WTC11 (cell line): ENCODE results near the gene ARMH2. TPM values are rescaled to one million over a fixed set of nuclear protein-coding genes. Genes with fewer than 3 reads are reported as not detected.

Experiments
- ATAC-seq: fragments of 200-7000 bp; cut with Tn5 transposase; 2 replicates; pipeline ENCODE4 v1.10.0; 2021; ENCODE audit warnings: mild to moderate bottlenecking, moderate library complexity
- CTCF ChIA-PET: fragments of 300-600 bp; sonication (Branson Sonifier 250); formaldehyde crosslinking; loops from one replicate; lab custom pipeline; 2021; ENCODE audit warnings: antibody characterized with exemption; lab: Charles Lee
- POLR2A ChIA-PET: fragments of 350-600 bp; sonication (Branson Sonifier 250); formaldehyde crosslinking; loops from one replicate; lab custom pipeline; 2021; ENCODE audit warnings: antibody characterized with exemption; lab: Charles Lee
- DNase-seq: peaks from one replicate; pipeline ENCODE4 v3.0.0; 2021; ENCODE audit warnings: low spot score
- H3K27ac Mint-ChIP-seq: 2 replicates; pipeline ENCODE4 v1.8.0; 2021; ENCODE audit warnings: mixed read lengths
- H3K27me3 Mint-ChIP-seq: 2 replicates; pipeline ENCODE4 v1.8.0; 2021; ENCODE audit warnings: low read depth, mild to moderate bottlenecking, moderate library complexity, mixed read lengths
- H3K36me3 Mint-ChIP-seq: 2 replicates; pipeline ENCODE4 v1.8.0; 2021; ENCODE audit warnings: mixed read lengths
- H3K4me1 Mint-ChIP-seq: 2 replicates; pipeline ENCODE4 v1.8.0; 2022; ENCODE audit warnings: mixed read lengths
- H3K4me3 Mint-ChIP-seq: 2 replicates; pipeline ENCODE4 v1.8.0; 2021; ENCODE audit warnings: mild to moderate bottlenecking, moderate library complexity, mixed read lengths
- H3K9me3 Mint-ChIP-seq: 2 replicates; pipeline ENCODE4 v1.8.0; 2021; ENCODE audit warnings: mixed read lengths
- CREB1 ChIP-seq: sonication (generic); formaldehyde crosslinking; IDR thresholded peaks from 2 replicates; pipeline ENCODE4 v1.8.0; 2023; ENCODE audit warnings: mild to moderate bottlenecking, missing genetic modification reagents
- ELF4 ChIP-seq: sonication (generic); formaldehyde crosslinking; IDR thresholded peaks from 2 replicates; pipeline ENCODE4 v1.8.1; 2022; ENCODE audit warnings: low read depth, mild to moderate bottlenecking, moderate library complexity, missing genetic modification reagents
- ESRRA ChIP-seq: sonication (generic); formaldehyde crosslinking; IDR thresholded peaks from 2 replicates; pipeline ENCODE4 v1.8.1; 2022; ENCODE audit warnings: mild to moderate bottlenecking, missing genetic modification reagents, borderline replicate concordance
- FOXK1 ChIP-seq: sonication (generic); formaldehyde crosslinking; IDR thresholded peaks from 2 replicates; pipeline ENCODE4 v1.8.0; 2022; ENCODE audit warnings: mild to moderate bottlenecking, moderate library complexity, missing genetic modification reagents
- JAZF1 ChIP-seq: fragments of 250-450 bp; sonication (Bioruptor Pico); IDR thresholded peaks from 2 replicates; pipeline ENCODE4 v1.9.0; 2021; ENCODE audit warnings: moderate library complexity, mild to moderate bottlenecking, inconsistent platforms
- NR1H2 ChIP-seq: sonication (generic); formaldehyde crosslinking; IDR thresholded peaks from 2 replicates; pipeline ENCODE4 v1.9.0; 2021; ENCODE audit warnings: mild to moderate bottlenecking, moderate library complexity, missing genetic modification reagents
- OVOL2 ChIP-seq: fragments of 250-450 bp; sonication (Bioruptor Pico); IDR thresholded peaks from 2 replicates; pipeline ENCODE4 v1.9.0; 2021; ENCODE audit warnings: mild to moderate bottlenecking, borderline replicate concordance
- RELA ChIP-seq: sonication (generic); formaldehyde crosslinking; IDR thresholded peaks from 2 replicates; pipeline ENCODE4 v1.8.1; 2022; ENCODE audit warnings: missing genetic modification reagents, mild to moderate bottlenecking, borderline replicate concordance
- SMAD4 ChIP-seq: sonication (generic); formaldehyde crosslinking; IDR thresholded peaks from 2 replicates; pipeline ENCODE4 v1.8.0; 2022; ENCODE audit warnings: mild to moderate bottlenecking, missing genetic modification reagents
- ZNF263 ChIP-seq: sonication (generic); formaldehyde crosslinking; IDR thresholded peaks from 2 replicates; pipeline ENCODE4 v1.8.1; 2022; ENCODE audit warnings: low read depth, mild to moderate bottlenecking, moderate library complexity, missing genetic modification reagents
- total RNA-seq: library from RNA; stranded (reverse); gene quantifications from 3 replicates; pipeline ENCODE4 v1.2.3, GENCODE V29; 2021
- TF ChIP-seq, protein P1 (sequence below): fragments of 250-450 bp; sonication (Bioruptor Pico); IDR thresholded peaks from 2 replicates; pipeline ENCODE4 v2.1.2; 2022; ENCODE audit warnings: mild to moderate bottlenecking, moderate library complexity
- TF ChIP-seq, protein P2 (sequence below): sonication (generic); formaldehyde crosslinking; IDR thresholded peaks from 2 replicates; pipeline ENCODE4 v1.8.1; 2022; ENCODE audit warnings: mild to moderate bottlenecking, moderate library complexity, missing genetic modification reagents
- TF ChIP-seq, protein P3 (sequence below): sonication (generic); formaldehyde crosslinking; IDR thresholded peaks from 2 replicates; pipeline ENCODE4 v1.8.1; 2022; ENCODE audit warnings: low read depth, mild to moderate bottlenecking, moderate library complexity, missing genetic modification reagents, borderline replicate concordance
- TF ChIP-seq, protein P4 (sequence below): sonication (generic); formaldehyde crosslinking; IDR thresholded peaks from 2 replicates; pipeline ENCODE4 v1.8.1; 2023; ENCODE audit warnings: mild to moderate bottlenecking, missing genetic modification reagents, moderate library complexity
- TF ChIP-seq, protein P5 (sequence below): sonication (generic); formaldehyde crosslinking; IDR thresholded peaks from 2 replicates; pipeline ENCODE4 v1.8.0; 2023; ENCODE audit warnings: missing genetic modification reagents, mild to moderate bottlenecking, borderline replicate concordance
- TF ChIP-seq, protein P6 (sequence below): fragments of 250-450 bp; sonication (Bioruptor Pico); IDR thresholded peaks from 2 replicates; pipeline ENCODE4 v1.8.0; 2021; ENCODE audit warnings: mild to moderate bottlenecking
- TF ChIP-seq, protein P7 (sequence below): fragments of 250-450 bp; sonication (Bioruptor Pico); IDR thresholded peaks from 2 replicates; pipeline ENCODE4 v1.9.0; 2021; ENCODE audit warnings: mild to moderate bottlenecking, borderline replicate concordance

The ARMH2 gene
- total RNA-seq, 1 experiment from 2014 or later, result not detected

DNA sequence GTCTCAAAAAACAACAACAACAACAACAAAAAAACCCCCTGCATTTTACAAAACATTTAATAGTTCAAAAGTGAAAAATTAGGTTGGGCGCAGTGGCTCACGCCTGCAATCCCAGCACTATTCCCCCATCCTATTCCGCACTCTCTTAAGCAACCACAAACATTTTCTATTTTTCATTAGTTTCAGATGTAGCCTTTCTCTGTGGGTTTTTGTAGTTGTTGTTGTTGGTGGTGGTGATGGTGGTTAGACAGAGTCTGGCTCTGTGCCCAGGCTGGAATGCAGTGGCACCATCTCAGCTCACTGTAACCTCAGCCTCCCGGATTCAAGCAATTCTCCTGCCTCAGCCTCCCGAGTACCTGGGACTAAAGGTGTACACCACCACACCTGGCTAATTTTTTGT, 30.4 kb downstream of the ARMH2 start:
- H3K9me3 Mint-ChIP-seq, result peaks cover 4% of the 10 kb centered on the region
- ChIA-PET CTCF (no interaction called here), POLR2A (no interaction called here)
- H3K27me3 Mint-ChIP-seq, result no peaks in the 10 kb centered on the region; the same call in 1 of the 2 replicates
- TF ChIP-seq ELF4 (no peak), NR1H2 (CRISPR knock-in tag) (no peak), JAZF1 (CRISPR knock-in tag) (no peak), FOXK1 (CRISPR knock-in tag) (no peak)
- TF ChIP-seq, protein P1, sequence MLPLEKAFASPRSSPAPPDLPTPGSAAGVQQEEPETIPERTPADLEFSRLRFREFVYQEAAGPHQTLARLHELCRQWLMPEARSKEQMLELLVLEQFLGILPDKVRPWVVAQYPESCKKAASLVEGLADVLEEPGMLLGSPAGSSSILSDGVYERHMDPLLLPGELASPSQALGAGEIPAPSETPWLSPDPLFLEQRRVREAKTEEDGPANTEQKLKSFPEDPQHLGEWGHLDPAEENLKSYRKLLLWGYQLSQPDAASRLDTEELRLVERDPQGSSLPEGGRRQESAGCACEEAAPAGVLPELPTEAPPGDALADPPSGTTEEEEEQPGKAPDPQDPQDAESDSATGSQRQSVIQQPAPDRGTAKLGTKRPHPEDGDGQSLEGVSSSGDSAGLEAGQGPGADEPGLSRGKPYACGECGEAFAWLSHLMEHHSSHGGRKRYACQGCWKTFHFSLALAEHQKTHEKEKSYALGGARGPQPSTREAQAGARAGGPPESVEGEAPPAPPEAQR (CRISPR knock-in tag), result no peak
- TF ChIP-seq, protein P2, sequence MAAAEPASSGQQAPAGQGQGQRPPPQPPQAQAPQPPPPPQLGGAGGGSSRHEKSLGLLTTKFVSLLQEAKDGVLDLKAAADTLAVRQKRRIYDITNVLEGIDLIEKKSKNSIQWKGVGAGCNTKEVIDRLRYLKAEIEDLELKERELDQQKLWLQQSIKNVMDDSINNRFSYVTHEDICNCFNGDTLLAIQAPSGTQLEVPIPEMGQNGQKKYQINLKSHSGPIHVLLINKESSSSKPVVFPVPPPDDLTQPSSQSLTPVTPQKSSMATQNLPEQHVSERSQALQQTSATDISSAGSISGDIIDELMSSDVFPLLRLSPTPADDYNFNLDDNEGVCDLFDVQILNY (CRISPR knock-in tag), result no peak
- TF ChIP-seq, protein P3, sequence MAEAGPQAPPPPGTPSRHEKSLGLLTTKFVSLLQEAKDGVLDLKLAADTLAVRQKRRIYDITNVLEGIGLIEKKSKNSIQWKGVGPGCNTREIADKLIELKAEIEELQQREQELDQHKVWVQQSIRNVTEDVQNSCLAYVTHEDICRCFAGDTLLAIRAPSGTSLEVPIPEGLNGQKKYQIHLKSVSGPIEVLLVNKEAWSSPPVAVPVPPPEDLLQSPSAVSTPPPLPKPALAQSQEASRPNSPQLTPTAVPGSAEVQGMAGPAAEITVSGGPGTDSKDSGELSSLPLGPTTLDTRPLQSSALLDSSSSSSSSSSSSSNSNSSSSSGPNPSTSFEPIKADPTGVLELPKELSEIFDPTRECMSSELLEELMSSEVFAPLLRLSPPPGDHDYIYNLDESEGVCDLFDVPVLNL (CRISPR knock-in tag), result no peak
- TF ChIP-seq, protein P4, sequence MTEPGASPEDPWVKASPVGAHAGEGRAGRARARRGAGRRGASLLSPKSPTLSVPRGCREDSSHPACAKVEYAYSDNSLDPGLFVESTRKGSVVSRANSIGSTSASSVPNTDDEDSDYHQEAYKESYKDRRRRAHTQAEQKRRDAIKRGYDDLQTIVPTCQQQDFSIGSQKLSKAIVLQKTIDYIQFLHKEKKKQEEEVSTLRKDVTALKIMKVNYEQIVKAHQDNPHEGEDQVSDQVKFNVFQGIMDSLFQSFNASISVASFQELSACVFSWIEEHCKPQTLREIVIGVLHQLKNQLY (CRISPR knock-in tag), result no peak
- no peak overlapping the region for H3K4me3 Mint-ChIP-seq
- DNase-seq, result no peak
- H3K27ac Mint-ChIP-seq, result no peak overlapping the region
- no peaks in the 10 kb centered on the region for H3K4me1 Mint-ChIP-seq
- no peak for ATAC-seq
- no peaks in the 10 kb centered on the region for H3K36me3 Mint-ChIP-seq

DNA sequence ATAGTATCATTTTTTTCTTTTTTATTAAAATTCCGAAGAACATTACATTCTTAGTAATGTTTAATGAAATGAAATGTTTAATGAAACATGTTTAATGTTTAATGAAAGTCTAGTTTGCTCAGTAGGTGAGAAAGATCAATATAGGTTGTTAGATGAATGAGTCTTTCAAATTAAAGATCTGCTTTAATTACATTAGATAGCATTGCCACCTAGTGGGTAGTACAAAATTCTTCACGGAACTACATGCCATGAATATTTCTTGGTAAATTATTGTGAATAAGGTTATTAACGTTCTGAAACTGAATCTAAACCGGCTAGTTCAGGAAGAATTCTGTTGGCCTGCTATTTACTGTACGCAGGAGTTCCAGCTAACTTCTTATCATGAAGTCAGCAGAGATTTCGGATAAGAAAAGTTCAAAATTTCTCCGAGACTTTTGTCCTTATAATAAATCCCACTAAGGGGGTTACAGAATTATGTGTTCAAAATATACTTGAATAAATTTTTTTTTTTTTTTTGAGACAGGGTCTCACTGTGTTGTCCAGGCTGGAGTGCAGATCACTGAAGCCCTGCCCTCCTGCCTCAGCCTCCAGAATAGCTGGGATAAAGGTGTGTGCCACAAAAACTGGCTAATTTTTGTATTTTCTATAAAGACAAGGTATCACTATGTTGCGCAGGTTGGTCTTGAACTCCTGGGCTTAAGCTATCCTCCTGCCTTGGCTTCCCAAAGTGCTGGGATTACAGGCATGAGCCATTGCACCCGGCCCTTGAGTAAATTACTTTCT, 31.8 kb downstream of the ARMH2 start:
- no peak overlapping the region for H3K4me3 Mint-ChIP-seq
- H3K27me3 Mint-ChIP-seq, result no peaks in the 10 kb centered on the region; the same call in 1 of the 2 replicates

More for the DNA sequence above, 31.8 kb downstream of the ARMH2 start:
- Mint-ChIP-seq H3K27ac (no peak overlapping the region), H3K36me3 (no peaks in the 10 kb centered on the region), H3K9me3 (peaks cover 4% of the 10 kb centered on the region), H3K4me1 (no peaks in the 10 kb centered on the region)
- TF ChIP-seq SMAD4 (CRISPR knock-in tag) (no peak), RELA (CRISPR knock-in tag) (no peak), OVOL2 (CRISPR knock-in tag) (no peak), ZNF263 (no peak), ESRRA (CRISPR knock-in tag) (no peak), CREB1 (CRISPR knock-in tag) (no peak)
- TF ChIP-seq, protein P5, sequence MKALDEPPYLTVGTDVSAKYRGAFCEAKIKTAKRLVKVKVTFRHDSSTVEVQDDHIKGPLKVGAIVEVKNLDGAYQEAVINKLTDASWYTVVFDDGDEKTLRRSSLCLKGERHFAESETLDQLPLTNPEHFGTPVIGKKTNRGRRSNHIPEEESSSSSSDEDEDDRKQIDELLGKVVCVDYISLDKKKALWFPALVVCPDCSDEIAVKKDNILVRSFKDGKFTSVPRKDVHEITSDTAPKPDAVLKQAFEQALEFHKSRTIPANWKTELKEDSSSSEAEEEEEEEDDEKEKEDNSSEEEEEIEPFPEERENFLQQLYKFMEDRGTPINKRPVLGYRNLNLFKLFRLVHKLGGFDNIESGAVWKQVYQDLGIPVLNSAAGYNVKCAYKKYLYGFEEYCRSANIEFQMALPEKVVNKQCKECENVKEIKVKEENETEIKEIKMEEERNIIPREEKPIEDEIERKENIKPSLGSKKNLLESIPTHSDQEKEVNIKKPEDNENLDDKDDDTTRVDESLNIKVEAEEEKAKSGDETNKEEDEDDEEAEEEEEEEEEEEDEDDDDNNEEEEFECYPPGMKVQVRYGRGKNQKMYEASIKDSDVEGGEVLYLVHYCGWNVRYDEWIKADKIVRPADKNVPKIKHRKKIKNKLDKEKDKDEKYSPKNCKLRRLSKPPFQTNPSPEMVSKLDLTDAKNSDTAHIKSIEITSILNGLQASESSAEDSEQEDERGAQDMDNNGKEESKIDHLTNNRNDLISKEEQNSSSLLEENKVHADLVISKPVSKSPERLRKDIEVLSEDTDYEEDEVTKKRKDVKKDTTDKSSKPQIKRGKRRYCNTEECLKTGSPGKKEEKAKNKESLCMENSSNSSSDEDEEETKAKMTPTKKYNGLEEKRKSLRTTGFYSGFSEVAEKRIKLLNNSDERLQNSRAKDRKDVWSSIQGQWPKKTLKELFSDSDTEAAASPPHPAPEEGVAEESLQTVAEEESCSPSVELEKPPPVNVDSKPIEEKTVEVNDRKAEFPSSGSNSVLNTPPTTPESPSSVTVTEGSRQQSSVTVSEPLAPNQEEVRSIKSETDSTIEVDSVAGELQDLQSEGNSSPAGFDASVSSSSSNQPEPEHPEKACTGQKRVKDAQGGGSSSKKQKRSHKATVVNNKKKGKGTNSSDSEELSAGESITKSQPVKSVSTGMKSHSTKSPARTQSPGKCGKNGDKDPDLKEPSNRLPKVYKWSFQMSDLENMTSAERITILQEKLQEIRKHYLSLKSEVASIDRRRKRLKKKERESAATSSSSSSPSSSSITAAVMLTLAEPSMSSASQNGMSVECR, result no peak
- TF ChIP-seq, protein P1 (CRISPR knock-in tag), result no peak
- TF ChIP-seq, protein P6, sequence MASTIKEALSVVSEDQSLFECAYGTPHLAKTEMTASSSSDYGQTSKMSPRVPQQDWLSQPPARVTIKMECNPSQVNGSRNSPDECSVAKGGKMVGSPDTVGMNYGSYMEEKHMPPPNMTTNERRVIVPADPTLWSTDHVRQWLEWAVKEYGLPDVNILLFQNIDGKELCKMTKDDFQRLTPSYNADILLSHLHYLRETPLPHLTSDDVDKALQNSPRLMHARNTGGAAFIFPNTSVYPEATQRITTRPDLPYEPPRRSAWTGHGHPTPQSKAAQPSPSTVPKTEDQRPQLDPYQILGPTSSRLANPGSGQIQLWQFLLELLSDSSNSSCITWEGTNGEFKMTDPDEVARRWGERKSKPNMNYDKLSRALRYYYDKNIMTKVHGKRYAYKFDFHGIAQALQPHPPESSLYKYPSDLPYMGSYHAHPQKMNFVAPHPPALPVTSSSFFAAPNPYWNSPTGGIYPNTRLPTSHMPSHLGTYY (CRISPR knock-in tag), result no peak
- TF ChIP-seq, protein P7, sequence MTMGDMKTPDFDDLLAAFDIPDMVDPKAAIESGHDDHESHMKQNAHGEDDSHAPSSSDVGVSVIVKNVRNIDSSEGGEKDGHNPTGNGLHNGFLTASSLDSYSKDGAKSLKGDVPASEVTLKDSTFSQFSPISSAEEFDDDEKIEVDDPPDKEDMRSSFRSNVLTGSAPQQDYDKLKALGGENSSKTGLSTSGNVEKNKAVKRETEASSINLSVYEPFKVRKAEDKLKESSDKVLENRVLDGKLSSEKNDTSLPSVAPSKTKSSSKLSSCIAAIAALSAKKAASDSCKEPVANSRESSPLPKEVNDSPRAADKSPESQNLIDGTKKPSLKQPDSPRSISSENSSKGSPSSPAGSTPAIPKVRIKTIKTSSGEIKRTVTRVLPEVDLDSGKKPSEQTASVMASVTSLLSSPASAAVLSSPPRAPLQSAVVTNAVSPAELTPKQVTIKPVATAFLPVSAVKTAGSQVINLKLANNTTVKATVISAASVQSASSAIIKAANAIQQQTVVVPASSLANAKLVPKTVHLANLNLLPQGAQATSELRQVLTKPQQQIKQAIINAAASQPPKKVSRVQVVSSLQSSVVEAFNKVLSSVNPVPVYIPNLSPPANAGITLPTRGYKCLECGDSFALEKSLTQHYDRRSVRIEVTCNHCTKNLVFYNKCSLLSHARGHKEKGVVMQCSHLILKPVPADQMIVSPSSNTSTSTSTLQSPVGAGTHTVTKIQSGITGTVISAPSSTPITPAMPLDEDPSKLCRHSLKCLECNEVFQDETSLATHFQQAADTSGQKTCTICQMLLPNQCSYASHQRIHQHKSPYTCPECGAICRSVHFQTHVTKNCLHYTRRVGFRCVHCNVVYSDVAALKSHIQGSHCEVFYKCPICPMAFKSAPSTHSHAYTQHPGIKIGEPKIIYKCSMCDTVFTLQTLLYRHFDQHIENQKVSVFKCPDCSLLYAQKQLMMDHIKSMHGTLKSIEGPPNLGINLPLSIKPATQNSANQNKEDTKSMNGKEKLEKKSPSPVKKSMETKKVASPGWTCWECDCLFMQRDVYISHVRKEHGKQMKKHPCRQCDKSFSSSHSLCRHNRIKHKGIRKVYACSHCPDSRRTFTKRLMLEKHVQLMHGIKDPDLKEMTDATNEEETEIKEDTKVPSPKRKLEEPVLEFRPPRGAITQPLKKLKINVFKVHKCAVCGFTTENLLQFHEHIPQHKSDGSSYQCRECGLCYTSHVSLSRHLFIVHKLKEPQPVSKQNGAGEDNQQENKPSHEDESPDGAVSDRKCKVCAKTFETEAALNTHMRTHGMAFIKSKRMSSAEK (CRISPR knock-in tag), result no peak
- ATAC-seq, result no peak
- ChIA-PET POLR2A (no interaction called here), CTCF (interaction anchor here (0.6 kb wide), 1 partner anchor 9 kb away, joined by 4 read pairs; no protein-coding TSS in a partner anchor)
- DNase-seq, result no peak
